Measurements from ENCODE around the gene PRSS1. TPM values are rescaled to one million over a fixed set of nuclear protein-coding genes. Genes with fewer than 3 reads are reported as not detected.

PRSS1 gene
- total and polyA plus RNA-seq, 2 experiments from 2014 or later, result not detected

DNA sequence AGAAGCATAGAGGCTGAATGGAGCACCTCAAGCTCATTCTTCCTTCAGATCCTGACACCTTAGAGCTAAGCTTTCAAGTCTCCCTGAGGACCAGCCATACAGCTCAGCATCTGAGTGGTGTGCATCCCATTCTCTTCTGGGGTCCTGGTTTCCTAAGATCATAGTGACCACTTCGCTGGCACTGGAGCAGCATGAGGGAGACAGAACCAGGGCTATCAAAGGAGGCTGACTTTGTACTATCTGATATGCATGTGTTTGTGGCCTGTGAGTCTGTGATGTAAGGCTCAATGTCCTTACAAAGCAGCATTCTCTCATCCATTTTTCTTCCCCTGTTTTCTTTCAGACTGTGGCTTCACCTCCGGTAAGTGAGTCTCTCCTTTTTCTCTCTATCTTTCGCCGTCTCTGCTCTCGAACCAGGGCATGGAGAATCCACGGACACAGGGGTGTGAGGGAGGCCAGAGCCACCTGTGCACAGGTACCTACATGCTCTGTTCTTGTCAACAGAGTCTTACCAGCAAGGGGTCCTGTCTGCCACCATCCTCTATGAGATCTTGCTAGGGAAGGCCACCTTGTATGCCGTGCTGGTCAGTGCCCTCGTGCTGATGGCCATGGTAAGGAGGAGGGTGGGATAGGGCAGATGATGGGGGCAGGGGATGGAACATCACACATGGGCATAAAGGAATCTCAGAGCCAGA, 52.5 kb downstream of the PRSS1 start:
- H3K27me3 Mint-ChIP-seq (ENCODE audit: insufficient read depth, low read depth, poor library complexity), result peaks cover 30% of the 10 kb centered on the region
- H3K4me3 Mint-ChIP-seq, result no peak overlapping the region
- H3F3A ChIP-seq (replicated peaks; ENCODE audit: low read depth), result no peaks in the 10 kb centered on the region
- peaks cover 29% of the 10 kb centered on the region for H3K4me1 ChIP-seq (ENCODE audit: insufficient read depth)
- H3K27me3 ChIP-seq (ENCODE audit: insufficient read depth), result peaks cover 40% of the 10 kb centered on the region
- H3K79me2 ChIP-seq (replicated peaks; ENCODE audit: insufficient read depth), result no peaks in the 10 kb centered on the region
- H4K20me1 ChIP-seq (replicated peaks; ENCODE audit: insufficient read depth), result no peaks in the 10 kb centered on the region
- no peak overlapping the region for H2AFZ ChIP-seq
- no peak overlapping the region for H3K27ac Mint-ChIP-seq
- no peak for TF ChIP-seq STAT1 (IDR thresholded peaks at IDR 0.05; ENCODE audit: unreplicated experiment)
- no peak for TF ChIP-seq CREB1 (CRISPR knock-in tag; IDR thresholded peaks at IDR 0.05; ENCODE audit: low read depth)
- TF ChIP-seq ZNF114 (CRISPR knock-in tag; IDR thresholded peaks at IDR 0.05), result no peak
- TF ChIP-seq NANOG (IDR thresholded peaks at IDR 0.05; ENCODE audit: borderline replicate concordance), result no peak
- TF ChIP-seq, protein P1, sequence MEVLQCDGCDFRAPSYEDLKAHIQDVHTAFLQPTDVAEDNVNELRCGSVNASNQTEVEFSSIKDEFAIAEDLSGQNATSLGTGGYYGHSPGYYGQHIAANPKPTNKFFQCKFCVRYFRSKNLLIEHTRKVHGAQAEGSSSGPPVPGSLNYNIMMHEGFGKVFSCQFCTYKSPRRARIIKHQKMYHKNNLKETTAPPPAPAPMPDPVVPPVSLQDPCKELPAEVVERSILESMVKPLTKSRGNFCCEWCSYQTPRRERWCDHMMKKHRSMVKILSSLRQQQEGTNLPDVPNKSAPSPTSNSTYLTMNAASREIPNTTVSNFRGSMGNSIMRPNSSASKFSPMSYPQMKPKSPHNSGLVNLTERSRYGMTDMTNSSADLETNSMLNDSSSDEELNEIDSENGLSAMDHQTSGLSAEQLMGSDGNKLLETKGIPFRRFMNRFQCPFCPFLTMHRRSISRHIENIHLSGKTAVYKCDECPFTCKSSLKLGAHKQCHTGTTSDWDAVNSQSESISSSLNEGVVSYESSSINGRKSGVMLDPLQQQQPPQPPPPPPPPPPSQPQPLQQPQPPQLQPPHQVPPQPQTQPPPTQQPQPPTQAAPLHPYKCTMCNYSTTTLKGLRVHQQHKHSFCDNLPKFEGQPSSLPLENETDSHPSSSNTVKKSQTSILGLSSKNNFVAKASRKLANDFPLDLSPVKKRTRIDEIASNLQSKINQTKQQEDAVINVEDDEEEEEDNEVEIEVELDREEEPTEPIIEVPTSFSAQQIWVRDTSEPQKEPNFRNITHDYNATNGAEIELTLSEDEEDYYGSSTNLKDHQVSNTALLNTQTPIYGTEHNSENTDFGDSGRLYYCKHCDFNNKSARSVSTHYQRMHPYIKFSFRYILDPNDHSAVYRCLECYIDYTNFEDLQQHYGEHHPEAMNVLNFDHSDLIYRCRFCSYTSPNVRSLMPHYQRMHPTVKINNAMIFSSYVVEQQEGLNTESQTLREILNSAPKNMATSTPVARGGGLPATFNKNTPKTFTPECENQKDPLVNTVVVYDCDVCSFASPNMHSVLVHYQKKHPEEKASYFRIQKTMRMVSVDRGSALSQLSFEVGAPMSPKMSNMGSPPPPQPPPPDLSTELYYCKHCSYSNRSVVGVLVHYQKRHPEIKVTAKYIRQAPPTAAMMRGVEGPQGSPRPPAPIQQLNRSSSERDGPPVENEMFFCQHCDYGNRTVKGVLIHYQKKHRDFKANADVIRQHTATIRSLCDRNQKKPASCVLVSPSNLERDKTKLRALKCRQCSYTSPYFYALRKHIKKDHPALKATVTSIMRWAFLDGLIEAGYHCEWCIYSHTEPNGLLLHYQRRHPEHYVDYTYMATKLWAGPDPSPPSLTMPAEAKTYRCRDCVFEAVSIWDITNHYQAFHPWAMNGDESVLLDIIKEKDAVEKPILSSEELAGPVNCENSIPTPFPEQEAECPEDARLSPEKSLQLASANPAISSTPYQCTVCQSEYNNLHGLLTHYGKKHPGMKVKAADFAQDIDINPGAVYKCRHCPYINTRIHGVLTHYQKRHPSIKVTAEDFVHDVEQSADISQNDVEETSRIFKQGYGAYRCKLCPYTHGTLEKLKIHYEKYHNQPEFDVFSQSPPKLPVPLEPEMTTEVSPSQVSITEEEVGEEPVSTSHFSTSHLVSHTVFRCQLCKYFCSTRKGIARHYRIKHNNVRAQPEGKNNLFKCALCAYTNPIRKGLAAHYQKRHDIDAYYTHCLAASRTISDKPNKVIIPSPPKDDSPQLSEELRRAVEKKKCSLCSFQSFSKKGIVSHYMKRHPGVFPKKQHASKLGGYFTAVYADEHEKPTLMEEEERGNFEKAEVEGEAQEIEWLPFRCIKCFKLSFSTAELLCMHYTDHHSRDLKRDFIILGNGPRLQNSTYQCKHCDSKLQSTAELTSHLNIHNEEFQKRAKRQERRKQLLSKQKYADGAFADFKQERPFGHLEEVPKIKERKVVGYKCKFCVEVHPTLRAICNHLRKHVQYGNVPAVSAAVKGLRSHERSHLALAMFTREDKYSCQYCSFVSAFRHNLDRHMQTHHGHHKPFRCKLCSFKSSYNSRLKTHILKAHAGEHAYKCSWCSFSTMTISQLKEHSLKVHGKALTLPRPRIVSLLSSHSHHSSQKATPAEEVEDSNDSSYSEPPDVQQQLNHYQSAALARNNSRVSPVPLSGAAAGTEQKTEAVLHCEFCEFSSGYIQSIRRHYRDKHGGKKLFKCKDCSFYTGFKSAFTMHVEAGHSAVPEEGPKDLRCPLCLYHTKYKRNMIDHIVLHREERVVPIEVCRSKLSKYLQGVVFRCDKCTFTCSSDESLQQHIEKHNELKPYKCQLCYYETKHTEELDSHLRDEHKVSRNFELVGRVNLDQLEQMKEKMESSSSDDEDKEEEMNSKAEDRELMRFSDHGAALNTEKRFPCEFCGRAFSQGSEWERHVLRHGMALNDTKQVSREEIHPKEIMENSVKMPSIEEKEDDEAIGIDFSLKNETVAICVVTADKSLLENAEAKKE (CRISPR knock-in tag; IDR thresholded peaks at IDR 0.05), result no peak
- TF ChIP-seq EZH2phosphoT487 (IDR thresholded peaks at IDR 0.05; ENCODE audit: unreplicated experiment), result no peak
- DNase-seq (ENCODE audit: low spot score) (no peak), ATAC-seq (no peak)
- H3K36me3 ChIP-seq (ENCODE audit: insufficient read depth), result no peaks in the 10 kb centered on the region
- H3K9me3 Mint-ChIP-seq, result no peaks in the 10 kb centered on the region; the same call in 2 of the 3 replicates
- peaks cover 35% of the 10 kb centered on the region for H3K36me3 Mint-ChIP-seq (ENCODE audit: low read depth)
- peaks cover 41% of the 10 kb centered on the region for H3K4me1 Mint-ChIP-seq
- H3K4me3 ChIP-seq, result no peak overlapping the region
- H3K27ac ChIP-seq (ENCODE audit: low read depth), result no peak overlapping the region
- H3K9me2 ChIP-seq (ENCODE audit: insufficient read depth), result no peaks in the 10 kb centered on the region
- H3K4me2 ChIP-seq, result no peak overlapping the region

DNA sequence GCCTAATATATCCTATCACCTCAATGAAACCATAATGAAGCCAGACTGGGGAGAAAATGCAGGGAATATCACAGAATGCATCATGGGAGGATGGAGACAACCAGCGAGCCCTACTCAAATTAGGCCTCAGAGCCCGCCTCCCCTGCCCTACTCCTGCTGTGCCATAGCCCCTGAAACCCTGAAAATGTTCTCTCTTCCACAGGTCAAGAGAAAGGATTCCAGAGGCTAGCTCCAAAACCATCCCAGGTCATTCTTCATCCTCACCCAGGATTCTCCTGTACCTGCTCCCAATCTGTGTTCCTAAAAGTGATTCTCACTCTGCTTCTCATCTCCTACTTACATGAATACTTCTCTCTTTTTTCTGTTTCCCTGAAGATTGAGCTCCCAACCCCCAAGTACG, 53.0 kb downstream of the PRSS1 start:
- DNase-seq (ENCODE audit: low spot score) (no peak), ATAC-seq (no peak)
- Mint-ChIP-seq H3K9me3 (no peaks in the 10 kb centered on the region; the same call in 2 of the 3 replicates), H3K36me3 (ENCODE audit: low read depth) (peaks cover 35% of the 10 kb centered on the region), H3K4me1 (peaks cover 41% of the 10 kb centered on the region), H3K27ac (no peak overlapping the region), H3K27me3 (ENCODE audit: insufficient read depth, low read depth, poor library complexity) (peaks cover 29% of the 10 kb centered on the region), H3K4me3 (no peak overlapping the region)
- Histone ChIP-seq H3F3A (replicated peaks; ENCODE audit: low read depth) (no peaks in the 10 kb centered on the region), H3K79me2 (replicated peaks; ENCODE audit: insufficient read depth) (no peaks in the 10 kb centered on the region), H4K20me1 (replicated peaks; ENCODE audit: insufficient read depth) (no peaks in the 10 kb centered on the region), H3K4me1 (ENCODE audit: insufficient read depth) (peaks cover 29% of the 10 kb centered on the region), H3K36me3 (ENCODE audit: insufficient read depth) (no peaks in the 10 kb centered on the region), H2AFZ (no peak overlapping the region), H3K4me3 (no peak overlapping the region), H3K4me2 (no peak overlapping the region), H3K27ac (ENCODE audit: low read depth) (no peak overlapping the region), H3K27me3 (ENCODE audit: insufficient read depth) (peaks cover 34% of the 10 kb centered on the region), H3K9me2 (ENCODE audit: insufficient read depth) (no peaks in the 10 kb centered on the region)
- TF ChIP-seq, protein P1 (CRISPR knock-in tag; IDR thresholded peaks at IDR 0.05), result no peak

Data from GM23338 (cell line).